ENCODE results near the gene GP5. TPM values are rescaled to one million over a fixed set of nuclear protein-coding genes. Genes with fewer than 3 reads are reported as not detected.

The GP5 gene
- total RNA-seq, 1 donor from 2014 or later: not detected

DNA sequence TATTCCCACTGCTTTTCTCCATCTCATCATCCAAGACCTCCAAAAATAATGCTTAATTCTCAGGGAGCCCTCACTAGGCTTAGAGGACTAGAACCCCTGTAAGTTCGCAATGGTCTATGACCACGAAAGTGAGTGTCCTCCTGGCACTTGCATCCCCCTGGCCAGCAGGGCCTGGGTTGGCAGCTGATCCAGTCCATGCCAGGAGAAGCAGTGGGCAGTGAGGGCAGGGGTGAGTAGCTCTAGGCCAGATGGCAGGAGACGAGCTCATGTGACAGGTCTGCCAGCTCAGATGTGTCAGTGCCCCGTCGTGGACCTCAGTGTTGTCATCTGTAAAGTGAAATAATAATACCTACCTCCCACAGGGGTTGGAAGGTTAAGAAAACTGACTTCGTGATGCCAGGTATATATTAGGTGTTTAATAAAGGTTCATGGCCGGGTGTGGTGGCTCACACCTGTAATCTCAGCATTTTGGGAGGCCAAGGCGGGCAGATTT lies 11.1 kb downstream of the GP5 start:
- no peaks in the 10 kb centered on the region for H3K9me3 ChIP-seq
- H3K4me1 ChIP-seq: no peaks in the 10 kb centered on the region
- no peak overlapping the region for H3K27ac ChIP-seq
- no peaks in the 10 kb centered on the region for H3K27me3 ChIP-seq
- H3K4me3 ChIP-seq: no peak overlapping the region
- TF ChIP-seq POLR2AphosphoS5 (IDR thresholded peaks at IDR 0.05; ENCODE audit: insufficient read depth in 1 of 2, low read depth in 1 of 2) (no peak), POLR2A (IDR thresholded peaks at IDR 0.05) (no peak)
- TF ChIP-seq, protein P1, sequence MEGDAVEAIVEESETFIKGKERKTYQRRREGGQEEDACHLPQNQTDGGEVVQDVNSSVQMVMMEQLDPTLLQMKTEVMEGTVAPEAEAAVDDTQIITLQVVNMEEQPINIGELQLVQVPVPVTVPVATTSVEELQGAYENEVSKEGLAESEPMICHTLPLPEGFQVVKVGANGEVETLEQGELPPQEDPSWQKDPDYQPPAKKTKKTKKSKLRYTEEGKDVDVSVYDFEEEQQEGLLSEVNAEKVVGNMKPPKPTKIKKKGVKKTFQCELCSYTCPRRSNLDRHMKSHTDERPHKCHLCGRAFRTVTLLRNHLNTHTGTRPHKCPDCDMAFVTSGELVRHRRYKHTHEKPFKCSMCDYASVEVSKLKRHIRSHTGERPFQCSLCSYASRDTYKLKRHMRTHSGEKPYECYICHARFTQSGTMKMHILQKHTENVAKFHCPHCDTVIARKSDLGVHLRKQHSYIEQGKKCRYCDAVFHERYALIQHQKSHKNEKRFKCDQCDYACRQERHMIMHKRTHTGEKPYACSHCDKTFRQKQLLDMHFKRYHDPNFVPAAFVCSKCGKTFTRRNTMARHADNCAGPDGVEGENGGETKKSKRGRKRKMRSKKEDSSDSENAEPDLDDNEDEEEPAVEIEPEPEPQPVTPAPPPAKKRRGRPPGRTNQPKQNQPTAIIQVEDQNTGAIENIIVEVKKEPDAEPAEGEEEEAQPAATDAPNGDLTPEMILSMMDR (IDR thresholded peaks at IDR 0.05): no peak
- no peaks in the 10 kb centered on the region for H3K36me3 ChIP-seq
- DNase-seq (ENCODE audit: extremely low spot score in 2 of 2): no peak
- intact Hi-C loops (cut with DNase I): no loop called here

DNA sequence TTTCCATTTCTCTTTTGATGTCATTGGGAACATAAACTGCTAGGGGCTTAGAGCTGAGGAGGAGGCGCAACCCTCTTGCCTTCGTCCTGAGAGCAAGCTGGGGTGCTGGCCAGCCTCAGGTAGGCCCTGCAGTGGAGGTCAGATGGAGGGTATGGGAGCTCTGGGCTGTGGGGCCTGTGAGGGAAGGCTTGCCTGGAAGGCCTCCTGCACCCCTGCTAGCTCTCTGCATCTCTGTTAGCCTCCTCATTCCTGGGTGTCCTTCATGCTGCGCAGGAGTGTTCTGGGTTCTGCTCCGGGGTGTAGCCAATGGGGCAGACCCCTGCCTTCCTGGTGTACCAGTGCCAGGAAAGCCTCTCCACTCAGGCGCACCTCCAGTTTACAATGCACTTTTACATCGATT lies 11.8 kb downstream of the GP5 start:
- H3K4me3 ChIP-seq: no peak overlapping the region
- no peak overlapping the region for H3K27ac ChIP-seq
- no peaks in the 10 kb centered on the region for H3K9me3 ChIP-seq
- H3K36me3 ChIP-seq: no peaks in the 10 kb centered on the region
- intact Hi-C loops (cut with DNase I): no loop called here
- H3K4me1 ChIP-seq: no peaks in the 10 kb centered on the region
- peak in 1 of 2 donors; percentile 62 for DNase-seq (ENCODE audit: extremely low spot score in 2 of 2)
- TF ChIP-seq, protein P1 (IDR thresholded peaks at IDR 0.05): no peak
- no peak for TF ChIP-seq POLR2A (IDR thresholded peaks at IDR 0.05)
- TF ChIP-seq POLR2AphosphoS5 (IDR thresholded peaks at IDR 0.05; ENCODE audit: insufficient read depth in 1 of 2, low read depth in 1 of 2): no peak
- H3K27me3 ChIP-seq: no peaks in the 10 kb centered on the region

DNA sequence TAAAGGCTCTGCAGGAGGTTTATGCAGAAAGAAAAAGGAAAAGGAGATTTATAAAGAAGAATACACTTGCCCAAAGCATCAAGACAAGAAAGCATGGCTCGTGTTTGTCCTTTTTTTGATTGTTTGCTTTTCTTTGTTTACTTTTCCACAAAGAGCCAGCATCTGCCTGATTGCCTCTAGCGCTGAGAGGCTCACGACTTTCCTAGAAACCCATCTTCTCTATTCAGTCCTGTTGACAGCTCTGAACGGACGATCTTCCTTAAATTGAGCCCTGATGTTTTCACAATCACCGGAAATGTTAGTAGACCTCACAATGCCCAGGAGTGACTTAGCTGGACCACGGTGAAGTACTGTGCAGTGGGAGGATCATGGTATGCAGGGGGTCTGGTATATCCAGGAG lies 12.4 kb downstream of the GP5 start:
- DNase-seq (ENCODE audit: extremely low spot score in 2 of 2): no peak
- no peaks in the 10 kb centered on the region for H3K27me3 ChIP-seq
- TF ChIP-seq, protein P1 (IDR thresholded peaks at IDR 0.05): no peak
- TF ChIP-seq POLR2A (IDR thresholded peaks at IDR 0.05): no peak
- no peak for TF ChIP-seq POLR2AphosphoS5 (IDR thresholded peaks at IDR 0.05; ENCODE audit: insufficient read depth in 1 of 2, low read depth in 1 of 2)
- H3K4me3 ChIP-seq: no peak overlapping the region
- no peak overlapping the region for H3K27ac ChIP-seq
- intact Hi-C loops (cut with DNase I): no loop called here
- no peaks in the 10 kb centered on the region for H3K4me1 ChIP-seq
- no peaks in the 10 kb centered on the region for H3K9me3 ChIP-seq
- no peaks in the 10 kb centered on the region for H3K36me3 ChIP-seq

DNA sequence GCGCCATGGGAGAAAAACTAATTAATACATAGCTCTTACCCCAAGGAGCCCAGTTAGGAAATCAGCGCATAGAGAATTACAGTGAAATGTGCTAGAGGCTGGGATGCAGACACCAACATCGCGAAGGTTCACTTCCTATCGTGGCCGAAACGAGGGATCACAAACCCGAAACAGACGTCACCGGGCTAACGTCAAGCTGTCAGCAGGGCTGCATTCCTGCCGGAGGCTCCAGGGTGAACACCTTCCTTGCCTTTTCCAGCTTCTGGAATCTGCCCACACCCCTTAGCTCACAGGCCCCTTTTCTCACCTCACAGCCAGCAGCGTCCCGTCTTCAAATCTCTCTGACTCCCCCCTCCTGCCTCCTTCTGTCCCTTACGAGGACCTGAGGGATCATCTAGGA lies 13.0 kb downstream of the GP5 start:
- intact Hi-C loops (cut with DNase I): no loop called here
- Histone ChIP-seq H3K4me3 (no peak overlapping the region), H3K27ac (no peak overlapping the region), H3K27me3 (no peaks in the 10 kb centered on the region), H3K4me1 (no peaks in the 10 kb centered on the region), H3K9me3 (no peaks in the 10 kb centered on the region), H3K36me3 (no peaks in the 10 kb centered on the region)
- DNase-seq (ENCODE audit: extremely low spot score in 2 of 2): no peak
- TF ChIP-seq POLR2AphosphoS5 (IDR thresholded peaks at IDR 0.05; ENCODE audit: insufficient read depth in 1 of 2, low read depth in 1 of 2) (no peak), POLR2A (IDR thresholded peaks at IDR 0.05) (no peak)
- TF ChIP-seq, protein P1 (IDR thresholded peaks at IDR 0.05): no peak

DNA sequence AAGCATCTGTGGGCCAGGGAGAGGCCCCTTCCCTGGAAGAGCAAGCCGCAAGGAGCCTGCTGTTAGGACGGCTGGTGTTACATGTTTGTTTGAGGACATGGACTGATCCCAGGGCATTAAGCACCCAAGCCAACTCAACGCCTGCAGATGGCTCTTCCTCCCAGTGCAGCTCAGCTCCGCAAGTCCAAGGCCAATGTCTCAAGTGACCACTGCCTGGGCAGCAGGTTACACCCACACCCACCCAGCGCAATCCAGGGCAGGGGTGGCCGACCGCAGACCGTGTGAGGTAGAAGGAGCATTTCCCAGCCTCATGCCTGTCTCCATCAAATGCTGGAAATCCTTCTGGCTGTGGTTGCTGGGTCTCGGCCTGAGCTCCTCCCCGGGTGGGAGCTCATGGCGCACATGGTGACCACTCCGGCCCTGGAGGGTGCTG lies 14.5 kb downstream of the GP5 start:
- Histone ChIP-seq H3K27me3 (no peaks in the 10 kb centered on the region), H3K27ac (no peak overlapping the region), H3K36me3 (no peaks in the 10 kb centered on the region), H3K4me1 (no peaks in the 10 kb centered on the region), H3K4me3 (no peak overlapping the region), H3K9me3 (no peaks in the 10 kb centered on the region)
- DNase-seq (ENCODE audit: extremely low spot score in 2 of 2): peak in 1 of 2 donors; percentile 58
- intact Hi-C loops (cut with DNase I): no loop called here
- TF ChIP-seq POLR2AphosphoS5 (IDR thresholded peaks at IDR 0.05; ENCODE audit: insufficient read depth in 1 of 2, low read depth in 1 of 2): no peak
